Inferior parietal cortex (tissue), 1 donor: ENCODE data around the gene CDT1.
"Not testable (repeated sequence)": the region's sequence is repeated elsewhere in the genome, so short reads cannot be mapped to it uniquely, and the experiment has no call there.

ENCODE experiments used
- DNase-seq: peaks from one replicate; pipeline ENCODE4 v3.0.0-alpha.2; 2016; ENCODE audit errors: extremely low spot score

The CDT1 gene

GRCh38 chr16:88768071-88768783 is 35.4 kb upstream of the CDT1 start:
- no peak for DNase-seq

- DNase-seq = no peak
Measured at GRCh38 chr16:88769617-88770460, 33.8 kb upstream of the CDT1 start.

GRCh38 chr16:88770461-88771293 is 32.9 kb upstream of the CDT1 start:
- DNase-seq = peak; percentile 43

GRCh38 chr16:88771294-88771772 is 32.3 kb upstream of the CDT1 start:
- no peak for DNase-seq

DNA sequence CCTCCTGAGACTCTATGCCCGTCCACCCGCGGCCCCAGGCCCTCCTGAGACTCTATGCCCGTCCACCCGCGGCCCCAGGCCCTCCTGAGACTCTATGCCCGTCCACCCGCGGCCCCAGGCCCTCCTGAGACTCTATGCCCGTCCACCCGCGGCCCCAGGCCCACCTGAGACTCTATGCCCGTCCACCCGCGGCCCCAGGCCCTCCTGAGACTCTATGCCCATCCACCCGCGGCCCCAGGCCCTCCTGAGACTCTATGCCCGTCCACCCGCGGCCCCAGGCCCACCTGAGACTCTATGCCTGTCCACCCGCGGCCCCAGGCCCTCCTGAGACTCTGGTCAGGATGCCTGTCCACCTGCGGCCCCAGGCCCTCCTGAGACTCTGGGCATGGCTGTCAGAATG is 31.8 kb upstream of the CDT1 start:
- DNase-seq = not testable (repeated sequence)

DNA sequence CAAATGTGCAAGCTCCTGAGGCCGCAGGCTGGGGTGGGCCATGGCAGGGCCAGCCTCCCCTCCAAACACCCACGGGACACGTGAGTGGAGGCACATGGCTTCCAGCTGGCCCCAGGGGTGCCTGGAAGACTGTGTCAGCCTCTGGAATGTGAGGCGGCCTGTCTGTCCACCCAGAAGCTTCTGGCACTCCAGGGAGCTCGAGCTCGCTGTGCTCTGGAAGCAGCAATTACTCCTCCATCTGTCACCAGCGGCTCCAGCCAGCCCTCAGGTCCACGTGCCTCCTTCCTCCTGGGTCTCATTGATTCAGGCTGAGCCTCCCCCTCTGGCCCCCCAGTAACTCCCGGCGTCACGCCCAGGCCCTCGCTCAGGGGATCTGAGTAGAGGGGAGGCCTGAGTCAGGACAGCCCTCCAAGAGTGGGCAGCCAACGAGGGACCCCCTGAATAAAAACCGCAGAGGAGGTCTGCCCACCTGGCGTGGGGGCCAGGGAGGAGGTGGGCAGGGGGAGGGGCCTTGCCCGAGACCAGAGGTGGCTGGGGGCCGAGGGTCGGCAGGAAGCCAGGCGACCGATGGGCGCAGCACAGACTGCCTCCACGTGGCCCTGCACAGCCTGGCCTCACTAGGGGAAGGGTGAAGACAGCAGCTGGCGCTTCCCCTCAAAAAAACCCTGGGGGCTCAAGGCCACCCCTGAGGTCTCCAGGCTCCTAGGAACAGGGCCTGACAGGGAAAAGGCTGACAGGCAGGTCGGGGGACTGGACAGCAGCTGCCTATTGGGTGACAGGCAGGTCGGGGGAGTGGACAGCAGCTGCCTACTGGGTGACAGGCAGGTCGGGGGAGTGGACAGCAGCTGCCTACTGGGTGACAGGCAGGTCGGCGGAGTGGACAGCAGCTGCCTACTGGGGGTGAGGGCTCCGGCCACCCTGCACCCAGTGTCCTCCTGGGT is 30.4 kb upstream of the CDT1 start:
- DNase-seq = no peak

DNA sequence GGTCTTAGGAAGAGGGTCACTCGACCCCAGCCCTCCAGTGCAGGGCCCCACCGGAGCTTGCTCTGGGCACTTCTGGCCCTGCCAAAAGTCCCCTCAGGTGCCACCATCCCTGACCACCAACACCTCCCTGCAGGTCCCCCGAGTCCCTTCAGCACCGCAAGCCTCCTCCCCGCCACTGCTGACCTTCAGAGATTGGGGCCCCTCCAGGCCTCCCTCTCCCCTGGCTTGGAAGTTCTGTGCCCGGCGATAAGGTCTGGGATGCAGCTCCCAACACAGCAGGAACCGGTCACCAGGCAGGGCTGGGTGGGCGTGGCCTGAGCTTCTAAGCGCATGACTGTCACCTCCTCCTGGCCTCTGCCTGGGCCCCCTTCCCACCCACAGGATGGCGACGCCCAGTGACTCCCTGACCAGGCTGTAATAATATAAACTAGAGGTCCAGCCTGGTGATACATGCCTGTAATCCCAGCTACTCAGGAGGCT is 29.7 kb upstream of the CDT1 start:
- peak; percentile 56 for DNase-seq

DNA sequence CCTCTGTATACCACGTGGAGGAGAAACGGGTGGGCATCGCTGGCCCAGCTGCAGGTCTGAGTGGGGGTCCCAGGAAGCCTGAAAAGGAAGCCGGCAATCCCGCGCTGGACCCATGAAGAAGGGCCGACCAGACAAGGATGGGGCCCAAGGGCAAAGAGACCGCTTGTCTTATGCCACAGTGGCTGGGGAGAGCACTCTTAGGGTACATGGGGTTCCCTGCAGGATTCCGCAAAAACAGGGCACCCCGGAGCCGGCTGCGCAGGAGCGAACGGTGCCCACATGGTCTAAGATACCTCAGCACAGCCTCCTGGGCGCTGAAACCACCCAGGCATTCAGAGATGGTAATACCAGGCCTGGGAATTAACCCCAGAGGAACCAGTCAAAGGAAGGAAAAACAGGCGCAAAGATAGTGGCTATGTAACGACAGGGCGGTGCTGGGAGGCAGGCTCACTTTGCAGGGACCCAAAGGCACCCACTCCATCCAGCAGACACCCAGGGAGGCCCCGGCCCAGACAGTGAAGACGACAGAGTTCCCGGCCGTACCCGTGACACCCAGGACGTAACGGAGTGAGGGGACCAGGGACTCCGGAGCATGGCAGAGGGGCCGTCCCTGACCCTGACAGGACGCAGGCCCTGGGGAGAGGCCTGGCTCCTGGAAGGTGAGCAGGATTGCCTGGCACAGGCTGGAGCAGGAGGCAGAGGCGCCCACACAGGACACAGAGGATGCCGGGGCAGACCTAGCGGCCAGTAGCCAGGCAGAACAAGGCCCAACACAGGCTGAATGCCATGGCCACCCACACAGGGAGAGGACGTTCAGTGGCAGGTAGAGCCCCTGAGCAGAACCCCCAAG is 28.8 kb upstream of the CDT1 start:
- DNase-seq = no peak

- no peak for DNase-seq
Measured at GRCh38 chr16:88775825-88776224, 27.8 kb upstream of the CDT1 start.

DNA sequence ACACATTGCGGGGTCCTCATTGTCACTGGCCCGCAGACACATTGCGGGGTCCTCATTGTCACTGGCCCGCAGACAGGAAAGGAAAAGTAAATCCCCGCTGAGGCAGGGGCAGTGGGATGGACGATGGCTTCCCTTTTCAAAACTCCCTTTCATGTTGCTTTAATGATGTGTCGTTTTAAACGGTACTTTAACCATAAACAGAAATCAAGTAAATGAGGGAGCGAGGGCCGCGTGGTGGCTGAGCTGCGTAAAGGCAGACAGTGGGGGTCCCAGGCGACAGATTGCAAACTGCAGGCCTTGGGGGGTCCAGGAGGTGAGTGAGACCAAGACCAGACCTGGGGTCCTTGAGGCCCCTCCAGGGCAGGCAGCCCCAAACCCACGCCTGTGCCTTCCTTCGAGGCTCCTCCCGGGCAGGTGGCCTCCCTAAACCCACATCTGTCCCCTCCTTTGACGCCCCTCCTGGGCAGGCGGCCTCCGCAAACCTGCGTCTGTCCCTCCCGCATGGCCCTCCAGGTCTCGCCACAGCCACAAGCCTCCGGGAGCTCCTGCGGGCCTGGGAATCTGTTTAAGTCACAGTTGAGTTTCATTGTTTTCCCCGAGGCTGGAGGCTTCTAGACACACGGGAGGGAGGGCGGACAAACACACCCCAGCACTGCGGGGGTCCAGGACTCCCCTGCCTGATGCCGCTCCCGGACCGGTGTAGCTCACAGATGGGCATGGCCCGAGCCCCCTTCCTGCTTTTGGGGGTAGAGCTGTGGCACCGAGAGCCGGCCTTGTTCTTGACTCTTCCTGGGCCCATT is 25.9 kb upstream of the CDT1 start:
- no peak for DNase-seq

GRCh38 chr16:88778271-88778525 is 25.4 kb upstream of the CDT1 start:
- DNase-seq = no peak

DNA sequence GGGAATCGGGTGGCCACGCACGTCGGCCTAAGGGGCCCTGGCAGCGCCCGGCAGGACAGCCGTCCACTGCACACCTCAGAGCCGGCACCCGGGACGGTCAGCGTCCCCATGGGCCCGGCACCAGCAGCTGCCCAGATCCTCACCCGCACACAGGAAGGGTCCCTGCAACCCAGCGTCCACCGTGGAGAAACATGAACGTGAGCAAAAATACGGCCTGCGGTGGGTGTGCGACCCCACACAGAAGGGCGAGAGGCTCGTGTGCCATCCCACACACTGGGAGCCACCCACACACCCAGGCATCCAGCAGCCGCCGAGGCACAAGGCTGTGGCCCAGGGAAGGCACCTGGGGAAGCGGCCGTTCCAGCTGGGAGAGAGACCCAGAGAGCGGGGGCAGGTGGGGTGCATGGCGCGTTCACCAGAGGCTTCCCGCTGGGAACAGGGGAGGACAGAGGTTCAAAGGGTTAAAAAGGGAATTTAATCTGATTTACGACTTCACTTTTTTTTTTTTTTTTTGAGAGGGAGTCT is 25.0 kb upstream of the CDT1 start:
- no peak for DNase-seq

DNA sequence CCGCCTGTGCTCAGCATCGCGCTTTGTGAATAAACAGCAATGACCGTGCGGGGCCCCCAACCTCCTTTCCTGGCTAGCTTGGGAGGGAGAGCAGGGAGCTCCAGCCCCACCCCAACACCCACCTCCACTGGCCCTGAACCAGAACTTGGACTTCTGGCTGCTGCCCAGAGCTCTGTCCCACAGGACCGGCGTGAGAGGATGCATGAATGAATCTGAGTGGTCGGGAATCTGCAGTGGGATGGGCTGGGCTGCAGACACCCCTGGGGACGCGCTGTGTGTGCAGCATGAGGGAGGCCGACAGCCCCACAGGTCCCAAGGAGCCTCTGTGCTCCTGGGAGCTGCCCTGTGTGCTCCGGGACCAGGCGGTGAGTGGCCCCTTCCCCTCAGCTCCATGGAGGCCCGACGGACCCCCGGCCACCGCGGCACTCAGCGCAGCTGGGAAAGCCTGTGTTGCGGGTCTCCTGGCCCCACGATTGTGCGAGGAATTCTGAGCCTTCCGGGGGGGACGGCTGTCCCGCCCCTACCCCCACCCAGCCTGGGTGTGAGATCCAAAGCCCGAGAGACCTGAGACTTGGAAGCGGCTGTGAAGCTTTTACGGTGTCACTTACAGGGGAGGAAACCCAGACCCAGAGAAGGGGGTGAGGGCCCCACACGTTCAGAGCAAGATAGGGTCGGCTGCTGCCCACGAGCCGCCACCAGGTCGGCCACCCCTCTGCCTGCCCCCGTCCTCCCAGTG is 24.0 kb upstream of the CDT1 start:
- no peak for DNase-seq

- no peak for DNase-seq
Measured at GRCh38 chr16:88780142-88781062, 23.2 kb upstream of the CDT1 start.

DNA sequence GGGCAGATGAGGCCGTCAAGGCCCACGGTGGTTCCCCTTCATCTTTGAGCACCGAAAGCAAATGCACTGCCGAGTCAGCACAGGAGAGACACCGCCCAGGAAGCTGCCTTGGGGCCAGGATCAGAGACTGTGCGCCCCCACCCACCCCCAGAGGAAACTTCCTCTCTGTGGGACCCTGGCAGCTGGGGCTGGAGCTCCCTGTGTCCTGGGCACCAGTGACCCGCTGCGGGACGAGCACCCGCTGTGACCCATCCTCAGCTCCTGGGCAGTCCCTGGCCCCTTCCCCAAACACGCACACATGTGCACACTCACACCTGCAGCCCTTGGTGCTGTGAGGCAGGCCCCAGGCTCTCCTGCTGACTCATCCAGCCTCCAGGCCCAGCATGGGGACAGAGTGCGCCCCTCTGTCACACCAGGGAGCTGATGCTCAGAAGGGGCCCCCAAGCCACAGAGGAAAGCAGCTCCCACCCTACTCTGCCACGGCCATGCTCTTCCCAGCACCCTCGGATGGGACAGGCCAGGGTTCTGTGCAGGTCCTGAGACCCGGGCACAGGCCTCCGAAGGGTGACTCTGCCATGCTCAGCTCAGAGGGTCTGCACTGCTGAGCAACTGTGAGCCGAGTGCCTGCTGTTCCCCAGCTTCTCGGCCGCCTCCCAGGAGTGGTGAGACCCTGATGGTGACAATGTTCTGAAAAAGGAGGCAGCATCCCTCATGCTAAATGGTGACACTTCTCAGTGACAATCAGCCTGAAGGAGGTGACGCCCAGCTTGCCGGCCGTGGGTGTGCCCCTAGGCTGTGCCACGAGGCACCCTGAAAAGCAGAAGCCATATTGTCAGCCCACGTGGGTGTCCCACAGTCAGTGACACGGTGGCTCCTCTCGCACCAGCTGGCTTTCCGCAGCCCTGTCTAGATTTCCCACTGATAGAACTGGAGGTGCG is 22.2 kb upstream of the CDT1 start:
- no peak for DNase-seq
